ENCODE data around the gene ACBD4. TPM values are rescaled to one million over a fixed set of nuclear protein-coding genes. Genes with fewer than 3 reads are reported as not detected.

ACBD4 gene
- total and polyA plus RNA-seq, 2 of the 13 experiments (the other 11 are each of a cell fraction or from before 2014, with no cell fraction given) = 16.1 to 26.9 TPM

DNA sequence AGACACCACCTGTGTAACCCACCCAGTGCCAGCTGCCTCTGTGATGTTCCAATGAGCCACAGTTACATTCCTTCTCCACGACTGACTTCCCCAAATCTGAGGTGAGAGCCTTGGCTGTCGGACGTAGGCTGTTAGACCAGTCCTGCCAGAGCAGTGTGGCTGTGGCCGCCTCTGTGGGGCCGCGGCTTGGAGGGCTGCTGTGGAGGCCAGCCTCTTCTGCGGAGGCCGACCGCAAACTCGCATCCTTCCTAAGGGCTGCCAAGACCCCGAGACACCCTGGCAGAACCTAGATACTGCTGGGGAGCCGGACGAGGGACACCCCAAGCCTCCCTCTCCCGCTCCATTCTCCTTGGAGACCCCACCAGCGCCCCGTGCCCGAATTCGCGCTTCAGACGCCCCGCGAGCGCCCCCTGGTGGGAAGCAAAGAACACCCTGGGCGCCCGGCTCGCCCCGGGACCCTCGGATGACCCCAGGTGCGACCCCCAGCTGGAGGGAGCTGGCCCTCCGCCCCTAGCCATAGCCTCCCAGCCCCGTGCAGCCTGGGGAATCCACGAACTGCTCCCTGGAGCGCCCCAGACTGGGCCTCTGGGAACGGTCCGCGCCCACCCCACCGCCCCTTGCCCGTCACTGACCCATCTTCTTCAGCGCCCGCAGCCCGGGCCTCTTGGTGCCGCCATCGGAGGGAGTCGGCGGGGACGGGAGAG is 3.7 kb upstream of the ACBD4 start (continued):
- TF ChIP-seq, protein P1, sequence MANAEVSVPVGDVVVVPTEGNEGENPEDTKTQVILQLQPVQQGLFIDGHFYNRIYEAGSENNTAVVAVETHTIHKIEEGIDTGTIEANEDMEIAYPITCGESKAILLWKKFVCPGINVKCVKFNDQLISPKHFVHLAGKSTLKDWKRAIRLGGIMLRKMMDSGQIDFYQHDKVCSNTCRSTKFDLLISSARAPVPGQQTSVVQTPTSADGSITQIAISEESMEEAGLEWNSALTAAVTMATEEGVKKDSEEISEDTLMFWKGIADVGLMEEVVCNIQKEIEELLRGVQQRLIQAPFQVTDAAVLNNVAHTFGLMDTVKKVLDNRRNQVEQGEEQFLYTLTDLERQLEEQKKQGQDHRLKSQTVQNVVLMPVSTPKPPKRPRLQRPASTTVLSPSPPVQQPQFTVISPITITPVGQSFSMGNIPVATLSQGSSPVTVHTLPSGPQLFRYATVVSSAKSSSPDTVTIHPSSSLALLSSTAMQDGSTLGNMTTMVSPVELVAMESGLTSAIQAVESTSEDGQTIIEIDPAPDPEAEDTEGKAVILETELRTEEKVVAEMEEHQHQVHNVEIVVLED (CRISPR knock-in tag; IDR thresholded peaks at IDR 0.05; ENCODE audit: borderline replicate concordance) = no peak
- TF ChIP-seq ERF (CRISPR knock-in tag; IDR thresholded peaks at IDR 0.05) (0 out of 2 replicates have a peak, but pooled peaks have one; percentile 37), ZNF883 (CRISPR knock-in tag; IDR thresholded peaks at IDR 0.05; ENCODE audit: not compliant biosample characterization) (no peak), ZNF567 (CRISPR knock-in tag; IDR thresholded peaks at IDR 0.05; ENCODE audit: borderline replicate concordance) (no peak), PRMT3 (CRISPR knock-in tag; IDR thresholded peaks at IDR 0.05; ENCODE audit: borderline replicate concordance, low read depth) (no peak), ZNF652 (CRISPR knock-in tag; IDR thresholded peaks at IDR 0.05; ENCODE audit: borderline replicate concordance, low read depth) (no peak), GFI1 (CRISPR knock-in tag; IDR thresholded peaks at IDR 0.05; ENCODE audit: borderline replicate concordance) (no peak), MAFG (CRISPR knock-in tag; IDR thresholded peaks at IDR 0.05) (no peak), CREM (IDR thresholded peaks at IDR 0.05) (no peak), CREM (CRISPR knock-in tag; IDR thresholded peaks at IDR 0.05) (no peak), MAFF (IDR thresholded peaks at IDR 0.05; ENCODE audit: low read depth, low read length) (no peak), SRSF4 (IDR thresholded peaks at IDR 0.05; ENCODE audit: low read depth, low read length, poor library complexity, severe bottlenecking) (no peak), CAMTA2 (CRISPR knock-in tag; IDR thresholded peaks at IDR 0.05; ENCODE audit: borderline replicate concordance) (no peak), NFKBIZ (CRISPR knock-in tag; IDR thresholded peaks at IDR 0.05) (no peak)
- TF ChIP-seq, protein P2, sequence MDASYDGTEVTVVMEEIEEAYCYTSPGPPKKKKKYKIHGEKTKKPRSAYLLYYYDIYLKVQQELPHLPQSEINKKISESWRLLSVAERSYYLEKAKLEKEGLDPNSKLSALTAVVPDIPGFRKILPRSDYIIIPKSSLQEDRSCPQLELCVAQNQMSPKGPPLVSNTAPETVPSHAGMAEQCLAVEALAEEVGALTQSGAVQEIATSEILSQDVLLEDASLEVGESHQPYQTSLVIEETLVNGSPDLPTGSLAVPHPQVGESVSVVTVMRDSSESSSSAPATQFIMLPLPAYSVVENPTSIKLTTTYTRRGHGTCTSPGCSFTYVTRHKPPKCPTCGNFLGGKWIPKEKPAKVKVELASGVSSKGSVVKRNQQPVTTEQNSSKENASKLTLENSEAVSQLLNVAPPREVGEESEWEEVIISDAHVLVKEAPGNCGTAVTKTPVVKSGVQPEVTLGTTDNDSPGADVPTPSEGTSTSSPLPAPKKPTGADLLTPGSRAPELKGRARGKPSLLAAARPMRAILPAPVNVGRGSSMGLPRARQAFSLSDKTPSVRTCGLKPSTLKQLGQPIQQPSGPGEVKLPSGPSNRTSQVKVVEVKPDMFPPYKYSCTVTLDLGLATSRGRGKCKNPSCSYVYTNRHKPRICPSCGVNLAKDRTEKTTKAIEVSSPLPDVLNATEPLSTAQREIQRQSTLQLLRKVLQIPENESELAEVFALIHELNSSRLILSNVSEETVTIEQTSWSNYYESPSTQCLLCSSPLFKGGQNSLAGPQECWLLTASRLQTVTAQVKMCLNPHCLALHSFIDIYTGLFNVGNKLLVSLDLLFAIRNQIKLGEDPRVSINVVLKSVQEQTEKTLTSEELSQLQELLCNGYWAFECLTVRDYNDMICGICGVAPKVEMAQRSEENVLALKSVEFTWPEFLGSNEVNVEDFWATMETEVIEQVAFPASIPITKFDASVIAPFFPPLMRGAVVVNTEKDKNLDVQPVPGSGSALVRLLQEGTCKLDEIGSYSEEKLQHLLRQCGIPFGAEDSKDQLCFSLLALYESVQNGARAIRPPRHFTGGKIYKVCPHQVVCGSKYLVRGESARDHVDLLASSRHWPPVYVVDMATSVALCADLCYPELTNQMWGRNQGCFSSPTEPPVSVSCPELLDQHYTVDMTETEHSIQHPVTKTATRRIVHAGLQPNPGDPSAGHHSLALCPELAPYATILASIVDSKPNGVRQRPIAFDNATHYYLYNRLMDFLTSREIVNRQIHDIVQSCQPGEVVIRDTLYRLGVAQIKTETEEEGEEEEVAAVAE (CRISPR knock-in tag; IDR thresholded peaks at IDR 0.05; ENCODE audit: borderline replicate concordance) = no peak
- TF ChIP-seq, protein P3, sequence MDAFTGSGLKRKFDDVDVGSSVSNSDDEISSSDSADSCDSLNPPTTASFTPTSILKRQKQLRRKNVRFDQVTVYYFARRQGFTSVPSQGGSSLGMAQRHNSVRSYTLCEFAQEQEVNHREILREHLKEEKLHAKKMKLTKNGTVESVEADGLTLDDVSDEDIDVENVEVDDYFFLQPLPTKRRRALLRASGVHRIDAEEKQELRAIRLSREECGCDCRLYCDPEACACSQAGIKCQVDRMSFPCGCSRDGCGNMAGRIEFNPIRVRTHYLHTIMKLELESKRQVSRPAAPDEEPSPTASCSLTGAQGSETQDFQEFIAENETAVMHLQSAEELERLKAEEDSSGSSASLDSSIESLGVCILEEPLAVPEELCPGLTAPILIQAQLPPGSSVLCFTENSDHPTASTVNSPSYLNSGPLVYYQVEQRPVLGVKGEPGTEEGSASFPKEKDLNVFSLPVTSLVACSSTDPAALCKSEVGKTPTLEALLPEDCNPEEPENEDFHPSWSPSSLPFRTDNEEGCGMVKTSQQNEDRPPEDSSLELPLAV (CRISPR knock-in tag; conservative IDR thresholded peaks at IDR 0.05; ENCODE audit: low read depth) = no peak
- TF ChIP-seq, protein P4, sequence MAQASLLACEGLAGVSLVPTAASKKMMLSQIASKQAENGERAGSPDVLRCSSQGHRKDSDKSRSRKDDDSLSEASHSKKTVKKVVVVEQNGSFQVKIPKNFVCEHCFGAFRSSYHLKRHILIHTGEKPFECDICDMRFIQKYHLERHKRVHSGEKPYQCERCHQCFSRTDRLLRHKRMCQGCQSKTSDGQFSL (CRISPR knock-in tag; IDR thresholded peaks at IDR 0.05) = no peak
